HG03342 (cell line): Measurements from ENCODE around the gene HSPA6.
"Not testable (repeated sequence)": the region's sequence is repeated elsewhere in the genome, so short reads cannot be mapped to it uniquely, and the experiment has no call there.

ENCODE experiments used
- ATAC-seq: cut with Tn5 transposase; IDR thresholded peaks from one replicate; pipeline ENCODE4 v1.9.1; 2021; ENCODE audit warnings: mild to moderate bottlenecking, moderate library complexity; ENCODE audit not compliant: unreplicated experiment

HSPA6 gene

GRCh38 chr1:161502641-161503393 lies 21.5 kb upstream of the HSPA6 start:
- ATAC-seq, result no peak

- ATAC-seq, result no peak
These were observed 21.0 kb upstream of the HSPA6 start for GRCh38 chr1:161503394-161503748.

- no peak for ATAC-seq
These were observed 18.7 kb upstream of the HSPA6 start for GRCh38 chr1:161505686-161506085.

GRCh38 chr1:161506336-161507223 lies 17.8 kb upstream of the HSPA6 start:
- no peak for ATAC-seq

- no peak for ATAC-seq
These were observed 13.9 kb upstream of the HSPA6 start for GRCh38 chr1:161510477-161510876.

GRCh38 chr1:161511018-161511755 lies 13.2 kb upstream of the HSPA6 start:
- no peak for ATAC-seq

- ATAC-seq, result no peak
These were observed 12.6 kb upstream of the HSPA6 start for GRCh38 chr1:161511756-161512060.

- ATAC-seq, result not testable (repeated sequence)
These were observed 11.5 kb upstream of the HSPA6 start for GRCh38 chr1:161512636-161513447.

GRCh38 chr1:161513448-161513780 lies 10.9 kb upstream of the HSPA6 start:
- not testable (repeated sequence) for ATAC-seq

GRCh38 chr1:161513953-161514352 lies 10.4 kb upstream of the HSPA6 start:
- ATAC-seq, result not testable (repeated sequence)

- ATAC-seq, result not testable (repeated sequence)
These were observed 1.1 kb upstream of the HSPA6 start for GRCh38 chr1:161523041-161523816.

- ATAC-seq, result peak; percentile 22
These were observed 477 bp downstream of the HSPA6 start for GRCh38 chr1:161524742-161525291.

GRCh38 chr1:161525321-161525720 lies 981 bp downstream of the HSPA6 start:
- not testable (repeated sequence) for ATAC-seq

- not testable (repeated sequence) for ATAC-seq
These were observed 1.6 kb downstream of the HSPA6 start for GRCh38 chr1:161525918-161526317.

- ATAC-seq, result not testable (repeated sequence)
These were observed 4.2 kb downstream of the HSPA6 start for GRCh38 chr1:161528550-161528949.

- not testable (repeated sequence) for ATAC-seq
These were observed 5.2 kb downstream of the HSPA6 start for GRCh38 chr1:161529463-161530104.

GRCh38 chr1:161530158-161530557 lies 5.8 kb downstream of the HSPA6 start:
- peak; percentile 22 for ATAC-seq

GRCh38 chr1:161530671-161531641 lies 6.6 kb downstream of the HSPA6 start:
- ATAC-seq, result peak; percentile 69
